ENCODE data around the gene CPM. TPM values are rescaled to one million over a fixed set of nuclear protein-coding genes. Genes with fewer than 3 reads are reported as not detected.

The CPM gene
- polyA plus RNA-seq, 3 donors: 8.4 to 32.4 (median 26.2) TPM

DNA sequence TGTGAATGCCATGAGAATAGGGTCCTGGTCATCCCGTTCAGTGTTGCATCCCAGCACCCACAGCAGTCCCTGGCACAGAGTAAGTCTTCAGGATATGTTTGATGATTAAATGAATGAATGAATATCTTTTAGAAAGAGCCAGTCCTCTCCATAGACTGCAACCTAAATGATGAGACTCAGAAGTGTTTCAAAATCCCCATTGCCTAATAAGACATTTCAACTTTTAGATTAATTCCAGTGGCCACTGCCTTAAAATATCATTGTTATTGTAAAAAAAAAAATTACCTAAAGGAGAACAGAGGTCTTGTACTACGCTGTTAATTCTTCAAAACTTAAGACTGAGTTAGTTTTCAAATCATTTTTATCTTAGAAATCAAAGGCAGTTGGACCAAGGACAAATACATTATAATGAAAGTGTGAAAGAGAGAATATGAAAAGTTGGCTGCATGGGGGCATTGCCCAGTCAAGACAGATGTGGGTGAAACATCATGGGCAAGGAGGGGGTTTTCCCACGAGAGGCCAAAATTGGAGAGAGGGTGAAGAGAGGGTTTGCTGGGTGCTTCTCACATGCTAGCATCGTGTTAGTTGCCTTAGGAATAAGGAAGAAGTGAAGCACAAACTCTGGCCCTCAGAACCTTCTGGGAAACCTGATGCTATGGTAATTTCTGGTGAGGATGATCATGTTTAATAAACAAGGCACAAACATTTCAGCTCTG, 26.3 kb upstream of the CPM start:
- intact Hi-C loops (cut with micrococcal nuclease): no loop called here
- Histone ChIP-seq H3K36me3 (replicated peaks in 1 of 2; ENCODE audit: control insufficient read depth in 1 of 2, insufficient read depth in 2 of 2, low read length in 2 of 2) (no peaks in the 10 kb centered on the region), H3K9me3 (replicated peaks in 1 of 2; ENCODE audit: control insufficient read depth in 1 of 2, insufficient read depth in 1 of 2, low read length in 2 of 2) (no peaks in the 10 kb centered on the region), H3K27me3 (ENCODE audit: control insufficient read depth in 2 of 2, insufficient read depth in 2 of 2, low read length in 2 of 2) (no peaks in the 10 kb centered on the region), H4K20me1 (ENCODE audit: insufficient read depth, low read length) (no peaks in the 10 kb centered on the region), H3K4me2 (replicated peaks; ENCODE audit: extremely low read depth, low read length, poor library complexity, severe bottlenecking) (no peak overlapping the region), H3K79me2 (ENCODE audit: insufficient read depth, low read length) (peaks cover 34% of the 10 kb centered on the region), H3K27ac (ENCODE audit: low read depth in 1 of 2, low read length in 2 of 2) (peak overlapping the region in 1 of 2 donors; percentile 54), H3K4me3 (replicated peaks in 1 of 3; ENCODE audit: low read depth in 2 of 3, low read length in 3 of 3) (no peak overlapping the region), H3K4me1 (ENCODE audit: control insufficient read depth in 1 of 2, insufficient read depth in 2 of 2, low read length in 2 of 2) (peaks cover 48 to 52% of the 10 kb centered on the region in 2 donors), H2AFZ (ENCODE audit: insufficient read depth, low read depth, low read length, poor library complexity, severe bottlenecking) (no peak overlapping the region), H3K9ac (ENCODE audit: insufficient read depth, low read length, poor library complexity, severe bottlenecking) (no peak overlapping the region)
- peak overlapping the region in 1 of 2 donors; percentile 23 for H3K4me3 Mint-ChIP-seq
- DNase-seq: peak in 2 of 3 donors; percentile 33 to 35
- TF ChIP-seq, protein P1, sequence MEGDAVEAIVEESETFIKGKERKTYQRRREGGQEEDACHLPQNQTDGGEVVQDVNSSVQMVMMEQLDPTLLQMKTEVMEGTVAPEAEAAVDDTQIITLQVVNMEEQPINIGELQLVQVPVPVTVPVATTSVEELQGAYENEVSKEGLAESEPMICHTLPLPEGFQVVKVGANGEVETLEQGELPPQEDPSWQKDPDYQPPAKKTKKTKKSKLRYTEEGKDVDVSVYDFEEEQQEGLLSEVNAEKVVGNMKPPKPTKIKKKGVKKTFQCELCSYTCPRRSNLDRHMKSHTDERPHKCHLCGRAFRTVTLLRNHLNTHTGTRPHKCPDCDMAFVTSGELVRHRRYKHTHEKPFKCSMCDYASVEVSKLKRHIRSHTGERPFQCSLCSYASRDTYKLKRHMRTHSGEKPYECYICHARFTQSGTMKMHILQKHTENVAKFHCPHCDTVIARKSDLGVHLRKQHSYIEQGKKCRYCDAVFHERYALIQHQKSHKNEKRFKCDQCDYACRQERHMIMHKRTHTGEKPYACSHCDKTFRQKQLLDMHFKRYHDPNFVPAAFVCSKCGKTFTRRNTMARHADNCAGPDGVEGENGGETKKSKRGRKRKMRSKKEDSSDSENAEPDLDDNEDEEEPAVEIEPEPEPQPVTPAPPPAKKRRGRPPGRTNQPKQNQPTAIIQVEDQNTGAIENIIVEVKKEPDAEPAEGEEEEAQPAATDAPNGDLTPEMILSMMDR (IDR thresholded peaks at IDR 0.05): no peak
- peaks cover 0 to 2% (median 0%) of the 10 kb centered on the region in 3 donors for H3K27me3 Mint-ChIP-seq (ENCODE audit: low read depth in 3 of 3)
- H3K36me3 Mint-ChIP-seq: peaks cover 7 to 11% of the 10 kb centered on the region in 2 donors
- H3K27ac Mint-ChIP-seq: peak overlapping the region in 6 of 7 donors; percentile 57 to 79 (median 71)
- H3K9me3 Mint-ChIP-seq: peaks cover 0 to 11% (median 1%) of the 10 kb centered on the region in 7 donors
- 71% methylated on average over 1 of the region's 4 CpGs for WGBS (ENCODE audit: insufficient coverage)
- H3K4me1 Mint-ChIP-seq: peaks cover 52% of the 10 kb centered on the region

DNA sequence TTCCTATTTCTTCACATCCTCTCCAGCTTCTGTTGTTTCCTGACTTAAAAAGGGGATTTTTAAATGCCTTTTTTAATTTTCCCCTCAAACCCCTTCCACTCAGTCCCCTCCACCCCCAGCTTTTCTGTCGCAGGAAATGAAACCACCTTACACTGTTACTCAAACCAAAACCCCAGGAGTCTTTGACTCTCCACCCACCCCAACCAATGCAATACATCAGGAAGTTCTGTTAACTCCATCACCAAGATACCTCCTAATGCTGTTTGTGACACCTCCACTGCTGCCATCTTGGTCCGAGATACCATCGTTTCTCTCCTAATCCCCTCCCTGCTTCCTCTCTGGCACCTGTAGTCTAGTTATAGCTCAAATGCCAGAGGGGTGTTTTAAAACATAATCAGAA, 25.4 kb upstream of the CPM start:
- H3K79me2 ChIP-seq (ENCODE audit: insufficient read depth, low read length): peaks cover 34% of the 10 kb centered on the region
- peaks cover 38 to 42% of the 10 kb centered on the region in 2 donors for H3K4me1 ChIP-seq (ENCODE audit: control insufficient read depth in 1 of 2, insufficient read depth in 2 of 2, low read length in 2 of 2)
- Mint-ChIP-seq H3K9me3 (peaks cover 0 to 11% (median 1%) of the 10 kb centered on the region in 7 donors), H3K4me1 (peaks cover 50% of the 10 kb centered on the region), H3K4me3 (peak overlapping the region in 1 of 2 donors; percentile 51), H3K27ac (peak overlapping the region; percentile 67 to 81 (median 73)), H3K27me3 (ENCODE audit: low read depth in 3 of 3) (peaks cover 0 to 2% (median 0%) of the 10 kb centered on the region in 3 donors), H3K36me3 (peaks cover 7 to 11% of the 10 kb centered on the region in 2 donors)
- no peak overlapping the region for H3K9ac ChIP-seq (ENCODE audit: insufficient read depth, low read length, poor library complexity, severe bottlenecking)
- intact Hi-C loops (cut with micrococcal nuclease): no loop called here
- H3K9me3 ChIP-seq (replicated peaks in 1 of 2; ENCODE audit: control insufficient read depth in 1 of 2, insufficient read depth in 1 of 2, low read length in 2 of 2): no peaks in the 10 kb centered on the region
- TF ChIP-seq, protein P1 (IDR thresholded peaks at IDR 0.05): no peak
- WGBS (ENCODE audit: insufficient coverage): 10% methylated on average over 2 of the region's 3 CpGs
- DNase-seq: peak in 1 of 3 donors; percentile 33
- H3K4me2 ChIP-seq (replicated peaks; ENCODE audit: extremely low read depth, low read length, poor library complexity, severe bottlenecking): no peak overlapping the region
- no peaks in the 10 kb centered on the region for H3K36me3 ChIP-seq (replicated peaks in 1 of 2; ENCODE audit: control insufficient read depth in 1 of 2, insufficient read depth in 2 of 2, low read length in 2 of 2)
- H3K4me3 ChIP-seq (replicated peaks in 1 of 3; ENCODE audit: low read depth in 2 of 3, low read length in 3 of 3): peak overlapping the region in 1 of 3 experiments; percentile 3
- H3K27ac ChIP-seq (ENCODE audit: low read depth in 1 of 2, low read length in 2 of 2): peak overlapping the region in 1 of 2 donors; percentile 54
- no peaks in the 10 kb centered on the region for H3K27me3 ChIP-seq (ENCODE audit: control insufficient read depth in 2 of 2, insufficient read depth in 2 of 2, low read length in 2 of 2)
- H4K20me1 ChIP-seq (ENCODE audit: insufficient read depth, low read length): no peaks in the 10 kb centered on the region
- peak overlapping the region; percentile 6 for H2AFZ ChIP-seq (ENCODE audit: insufficient read depth, low read depth, low read length, poor library complexity, severe bottlenecking)
